Activated T-cell treated with anti-CD3 and anti-CD28 coated beads, Interleukin-2, amount 50 U/mL, for 4 hours (primary cell): ENCODE results near the gene COL25A1. TPM values are rescaled to one million over a fixed set of nuclear protein-coding genes. Genes with fewer than 3 reads are reported as not detected.

Experiments
- ATAC-seq, 2 donors: fragments of 200-7000 bp; cut with Tn5 transposase; one replicate each; pipeline ENCODE4 v1.10.0; 2021
- DNase-seq: peaks from one replicate; pipeline ENCODE4 v3.0.0-alpha.2; 2020
- H3K27me3 Mint-ChIP-seq: one replicate; pipeline ENCODE4 v1.8.0; 2021; ENCODE audit warnings: low read depth, mixed read lengths
- H3K36me3 Mint-ChIP-seq: one replicate; pipeline ENCODE4 v1.8.0; 2022; ENCODE audit warnings: mixed read lengths; ENCODE audit not compliant: insufficient read depth
- H3K4me1 Mint-ChIP-seq: one replicate; pipeline ENCODE4 v1.8.0; 2021; ENCODE audit warnings: low read depth, mixed read lengths
- H3K4me3 Mint-ChIP-seq: one replicate; pipeline ENCODE4 v1.8.0; 2021; ENCODE audit warnings: mild to moderate bottlenecking, moderate library complexity, mixed read lengths
- H3K9me3 Mint-ChIP-seq: one replicate; pipeline ENCODE4 v1.8.0; 2021; ENCODE audit warnings: mixed read lengths
- total RNA-seq, 3 donors: library from RNA; stranded (reverse); gene quantifications; one replicate each; pipeline ENCODE4 v1.2.1, GENCODE V29; 2021

COL25A1 gene
- total RNA-seq, 3 donors from 2014 or later: 0.05 TPM; not detected in 2

- Mint-ChIP-seq H3K36me3 (no peaks in the 10 kb centered on the region), H3K4me3 (peak overlapping the region; percentile 77), H3K4me1 (peaks cover 16% of the 10 kb centered on the region), H3K27me3 (peaks cover 52% of the 10 kb centered on the region), H3K9me3 (no peaks in the 10 kb centered on the region)
- ATAC-seq (peak in 1 of 2 donors; percentile 36), DNase-seq (no peak)
Observed at GRCh38 chr4:109303140-109303496, 660 bp upstream of the COL25A1 start.

GRCh38 chr4:109301651-109302360, 652 bp downstream of the COL25A1 start:
- DNase-seq (no peak), ATAC-seq (peak in 1 of 2 donors; percentile 28)
- H3K36me3 Mint-ChIP-seq: no peaks in the 10 kb centered on the region
- H3K4me3 Mint-ChIP-seq: peak overlapping the region; percentile 77
- H3K4me1 Mint-ChIP-seq: peaks cover 16% of the 10 kb centered on the region
- peaks cover 55% of the 10 kb centered on the region for H3K27me3 Mint-ChIP-seq
- H3K9me3 Mint-ChIP-seq: no peaks in the 10 kb centered on the region

DNA sequence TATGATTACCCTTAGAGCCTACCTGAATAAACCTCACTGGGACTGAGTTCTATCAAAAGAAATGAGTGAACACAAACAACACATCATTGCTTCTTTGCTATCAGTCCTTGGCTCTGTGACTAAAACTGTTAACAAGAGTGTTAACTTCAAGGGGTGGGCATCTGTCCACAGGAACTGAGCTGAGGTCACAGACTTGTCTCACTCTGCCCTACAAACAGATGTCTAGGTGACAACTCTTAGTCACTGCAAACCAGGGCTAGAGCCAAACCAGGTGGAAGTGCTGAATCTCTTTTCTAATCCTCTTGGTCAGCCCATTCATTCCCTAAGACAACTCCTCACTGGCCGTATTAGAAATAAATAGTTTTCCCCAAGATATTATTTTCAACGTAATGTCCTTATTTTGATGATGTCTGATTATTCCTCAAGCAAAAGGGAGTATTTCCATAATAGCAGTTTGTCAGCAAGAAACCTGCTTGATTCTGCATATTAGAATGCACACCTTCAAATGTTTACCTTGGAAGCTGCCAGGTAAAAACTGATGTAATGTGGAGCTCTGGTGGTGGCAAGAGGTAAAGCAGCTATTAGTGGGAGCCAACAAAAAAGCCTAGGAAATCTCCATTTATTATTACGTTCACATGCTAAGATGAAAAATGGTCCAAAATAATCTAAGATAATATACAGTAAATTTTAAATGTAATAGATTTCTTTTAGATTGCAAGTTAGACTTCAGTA, 4.0 kb downstream of the COL25A1 start:
- Mint-ChIP-seq H3K4me1 (peaks cover 16% of the 10 kb centered on the region), H3K4me3 (no peak overlapping the region), H3K36me3 (no peaks in the 10 kb centered on the region), H3K9me3 (no peaks in the 10 kb centered on the region), H3K27me3 (peaks cover 55% of the 10 kb centered on the region)
- no peak for DNase-seq
- no peak for ATAC-seq

DNA sequence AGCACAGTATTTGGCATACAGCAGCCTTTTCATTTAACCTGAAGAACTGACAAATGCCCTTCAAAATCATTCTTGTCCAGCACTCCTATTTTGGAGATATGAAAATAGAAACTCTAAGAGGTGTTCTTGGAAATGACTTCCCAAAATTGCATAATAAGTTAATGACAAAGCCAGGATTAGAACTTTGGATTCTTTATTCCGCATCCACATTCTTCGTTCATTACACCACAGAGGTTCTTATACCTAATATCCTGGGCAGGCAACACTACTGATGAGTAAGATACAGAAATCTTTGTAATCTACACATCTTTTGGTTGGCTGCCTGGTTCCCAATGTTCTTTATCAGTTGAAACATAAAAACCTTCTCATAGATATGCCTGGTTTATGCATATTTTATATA, 5.9 kb downstream of the COL25A1 start:
- ATAC-seq (no peak), DNase-seq (no peak)
- Mint-ChIP-seq H3K4me3 (no peak overlapping the region), H3K27me3 (peaks cover 44% of the 10 kb centered on the region), H3K36me3 (no peaks in the 10 kb centered on the region), H3K9me3 (no peaks in the 10 kb centered on the region), H3K4me1 (peaks cover 4% of the 10 kb centered on the region)

DNA sequence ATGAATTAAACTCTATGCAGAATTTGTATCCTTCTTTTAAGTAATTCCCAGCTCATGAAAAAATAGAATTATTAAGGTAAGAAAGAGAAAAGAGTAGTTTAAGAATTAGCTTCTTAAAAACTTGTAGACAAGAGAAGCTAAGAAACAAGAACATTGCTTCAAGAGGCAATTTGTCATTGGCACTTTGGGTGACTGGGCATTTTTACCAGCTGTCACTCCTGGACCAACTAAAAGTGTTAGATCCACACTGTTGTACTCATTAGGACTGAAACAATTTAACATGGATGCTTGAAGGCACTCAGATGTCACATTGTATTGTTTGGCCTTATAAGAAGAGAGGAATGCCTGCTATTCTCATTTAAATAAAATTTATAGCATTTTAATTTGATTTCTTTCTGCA, 7.4 kb downstream of the COL25A1 start:
- no peak overlapping the region for H3K4me3 Mint-ChIP-seq
- H3K27me3 Mint-ChIP-seq: peaks cover 31% of the 10 kb centered on the region
- no peak for DNase-seq
- no peaks in the 10 kb centered on the region for H3K9me3 Mint-ChIP-seq
- ATAC-seq: no peak
- H3K36me3 Mint-ChIP-seq: no peaks in the 10 kb centered on the region
- no peaks in the 10 kb centered on the region for H3K4me1 Mint-ChIP-seq

- Mint-ChIP-seq H3K4me1 (no peaks in the 10 kb centered on the region), H3K36me3 (no peaks in the 10 kb centered on the region), H3K9me3 (no peaks in the 10 kb centered on the region), H3K4me3 (no peak overlapping the region), H3K27me3 (peaks cover 25% of the 10 kb centered on the region)
- no peak for DNase-seq
- no peak for ATAC-seq
Observed at GRCh38 chr4:109294468-109295020, 7.9 kb downstream of the COL25A1 start.

- no peaks in the 10 kb centered on the region for H3K36me3 Mint-ChIP-seq
- ATAC-seq (peak in 1 of 2 donors; percentile 58), DNase-seq (no peak)
- H3K9me3 Mint-ChIP-seq: no peaks in the 10 kb centered on the region
- no peaks in the 10 kb centered on the region for H3K4me1 Mint-ChIP-seq
- H3K27me3 Mint-ChIP-seq: peaks cover 21% of the 10 kb centered on the region
- no peak overlapping the region for H3K4me3 Mint-ChIP-seq
Observed at GRCh38 chr4:109294006-109294405, 8.5 kb downstream of the COL25A1 start.

GRCh38 chr4:109291707-109292238, 10.7 kb downstream of the COL25A1 start:
- no peaks in the 10 kb centered on the region for H3K9me3 Mint-ChIP-seq
- no peaks in the 10 kb centered on the region for H3K4me1 Mint-ChIP-seq
- no peak overlapping the region for H3K4me3 Mint-ChIP-seq
- ATAC-seq (no peak), DNase-seq (no peak)
- peaks cover 12% of the 10 kb centered on the region for H3K27me3 Mint-ChIP-seq
- no peaks in the 10 kb centered on the region for H3K36me3 Mint-ChIP-seq

- ATAC-seq (no peak), DNase-seq (no peak)
- H3K4me3 Mint-ChIP-seq: no peak overlapping the region
- peaks cover 6% of the 10 kb centered on the region for H3K27me3 Mint-ChIP-seq
- H3K36me3 Mint-ChIP-seq: no peaks in the 10 kb centered on the region
- no peaks in the 10 kb centered on the region for H3K9me3 Mint-ChIP-seq
- no peaks in the 10 kb centered on the region for H3K4me1 Mint-ChIP-seq
Observed at GRCh38 chr4:109290918-109291317, 11.5 kb downstream of the COL25A1 start.

GRCh38 chr4:109278594-109279031, 23.8 kb downstream of the COL25A1 start:
- DNase-seq (no peak), ATAC-seq (peak; percentile 39 to 42)
- H3K36me3 Mint-ChIP-seq: no peaks in the 10 kb centered on the region
- H3K4me1 Mint-ChIP-seq: peaks cover 3% of the 10 kb centered on the region
- H3K27me3 Mint-ChIP-seq: peaks cover 12% of the 10 kb centered on the region
- H3K9me3 Mint-ChIP-seq: no peaks in the 10 kb centered on the region
- H3K4me3 Mint-ChIP-seq: no peak overlapping the region

GRCh38 chr4:109276482-109277095, 25.9 kb downstream of the COL25A1 start:
- Mint-ChIP-seq H3K36me3 (no peaks in the 10 kb centered on the region), H3K4me1 (peaks cover 3% of the 10 kb centered on the region), H3K27me3 (peaks cover 12% of the 10 kb centered on the region), H3K4me3 (no peak overlapping the region), H3K9me3 (no peaks in the 10 kb centered on the region)
- no peak for DNase-seq
- ATAC-seq: peak; percentile 93 to 94

DNA sequence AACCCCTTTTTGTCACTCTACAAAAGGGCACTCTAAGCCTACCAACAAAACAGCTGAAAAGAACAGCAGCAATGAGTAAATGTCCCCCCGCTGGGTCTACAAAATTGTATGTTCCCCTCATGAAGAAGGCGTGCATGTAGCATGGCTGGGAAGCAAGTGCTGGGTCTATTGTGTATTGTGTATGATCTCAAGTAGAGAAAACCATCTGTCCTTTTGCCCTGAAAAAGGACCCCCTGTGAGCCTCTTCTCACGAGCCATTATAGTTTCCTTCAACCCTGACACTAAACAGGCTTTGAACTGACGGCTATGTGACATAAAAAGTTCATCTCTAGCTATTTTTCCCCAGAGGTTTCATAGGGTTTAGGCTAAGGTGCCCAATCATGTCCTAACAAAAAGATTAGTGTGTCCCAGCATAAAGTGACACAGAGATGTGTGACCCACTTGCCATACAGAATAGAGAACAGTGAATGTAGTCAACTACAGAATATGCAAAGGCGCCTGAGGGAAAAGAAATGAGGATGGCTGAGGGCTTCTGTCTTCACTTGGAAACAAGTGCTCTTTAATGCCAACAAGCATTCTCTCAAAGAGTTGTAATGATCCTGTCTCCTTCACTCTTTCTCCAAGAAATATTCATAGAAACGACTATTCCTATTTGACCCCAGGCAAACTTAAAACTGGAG, 27.3 kb downstream of the COL25A1 start:
- Mint-ChIP-seq H3K36me3 (no peaks in the 10 kb centered on the region), H3K4me1 (peaks cover 3% of the 10 kb centered on the region), H3K27me3 (peaks cover 11% of the 10 kb centered on the region), H3K9me3 (no peaks in the 10 kb centered on the region), H3K4me3 (no peak overlapping the region)
- no peak for DNase-seq
- no peak for ATAC-seq

GRCh38 chr4:109266891-109267290, 35.6 kb downstream of the COL25A1 start:
- no peak for ATAC-seq
- DNase-seq: no peak
- Mint-ChIP-seq H3K36me3 (no peaks in the 10 kb centered on the region), H3K9me3 (no peaks in the 10 kb centered on the region), H3K27me3 (peaks cover 10% of the 10 kb centered on the region), H3K4me3 (no peak overlapping the region), H3K4me1 (no peaks in the 10 kb centered on the region)

- no peak overlapping the region for H3K4me3 Mint-ChIP-seq
Observed at GRCh38 chr4:109266236-109266635, 36.2 kb downstream of the COL25A1 start.

More at GRCh38 chr4:109266236-109266635, 36.2 kb downstream of the COL25A1 start:
- no peaks in the 10 kb centered on the region for H3K36me3 Mint-ChIP-seq
- H3K27me3 Mint-ChIP-seq: peaks cover 11% of the 10 kb centered on the region
- no peaks in the 10 kb centered on the region for H3K9me3 Mint-ChIP-seq
- no peaks in the 10 kb centered on the region for H3K4me1 Mint-ChIP-seq
- no peak for ATAC-seq
- no peak for DNase-seq
